Breast epithelium (tissue), 4 donors: Measurements from ENCODE around the gene FMO5. TPM values are rescaled to one million over a fixed set of nuclear protein-coding genes. Genes with fewer than 3 reads are reported as not detected.

Experiments
- DNase-seq, 2 donors: peaks; one replicate each; pipeline ENCODE4 v3.0.0-alpha.2; 2019; ENCODE audit warnings: low spot score in 2 of 2
- H3K27ac ChIP-seq, 2 donors: fragments of 200-600 bp; sonication (generic) in 1 of 2; one replicate each; pipeline ENCODE4 v1.5.1; 2016 to 2019; ENCODE audit warnings: mild to moderate bottlenecking in 1 of 2
- H3K27me3 ChIP-seq, 2 donors: fragments of 200-600 bp; sonication (generic) in 1 of 2; one replicate each; pipeline versions ENCODE4 v1.5.1 to v1.6.0; 2017 to 2019; ENCODE audit warnings: control low read depth in 1 of 2, mild to moderate bottlenecking in 1 of 2
- H3K36me3 ChIP-seq: fragments of 200-600 bp; one replicate; pipeline ENCODE4 v1.5.1; 2019
- H3K4me1 ChIP-seq, 2 donors: fragments of 200-600 bp; sonication (generic); one replicate each; pipeline ENCODE4 v1.5.1; 2016 to 2019; ENCODE audit warnings: control low read depth in 1 of 2
- H3K4me3 ChIP-seq, 3 donors: fragments of 200-600 bp; sonication (generic); 1 replicate in 2 of 3; 2 replicates in 1 of 3; pipeline ENCODE4 v1.5.1; 2016 to 2019; ENCODE audit warnings: mild to moderate bottlenecking in 3 of 3, moderate library complexity in 2 of 3
- H3K9me3 ChIP-seq, 2 donors: fragments of 200-600 bp; sonication (generic) in 1 of 2; one replicate each; pipeline ENCODE4 v1.5.1; 2016 to 2019; ENCODE audit warnings: control low read depth in 1 of 2
- CTCF ChIP-seq, 3 donors: fragments of 450-650 bp; IDR thresholded peaks; one replicate each; pipeline ENCODE4 v1.5.1; 2016 to 2017; ENCODE audit warnings: antibody characterized with exemption in 3 of 3, mild to moderate bottlenecking in 3 of 3, moderate library complexity in 3 of 3
- POLR2A ChIP-seq: fragments of 450-650 bp; IDR thresholded peaks from one replicate; pipeline ENCODE4 v1.6.1; 2016; ENCODE audit warnings: antibody characterized with exemption, mild to moderate bottlenecking, moderate library complexity
- POLR2AphosphoS5 ChIP-seq, 3 donors: sonication (generic); formaldehyde crosslinking; IDR thresholded peaks; one replicate each; pipeline ENCODE4 v1.6.1; 2017; ENCODE audit warnings: antibody characterized with exemption in 3 of 3
- intact Hi-C: fragments of 100-400 bp; cut with DNase I; formaldehyde crosslinking; loops from one replicate; pipeline ENCODE4 v1.15.1; 2023; ENCODE audit warnings: low total_unique reads
- total RNA-seq, 3 donors: library from RNA; depleted of rRNA; stranded (reverse); fragments of >200 nt; gene quantifications; one replicate each; pipeline ENCODE4 v1.1.0, GENCODE V29; 2016

The FMO5 gene
- total RNA-seq, 3 donors from 2014 or later: 7.8 to 32.6 (median 22.0) TPM

GRCh38 chr1:147185432-147185831 is 39.7 kb downstream of the FMO5 start:
- intact Hi-C loops: no loop called here
- no peaks in the 10 kb centered on the region for H3K4me1 ChIP-seq
- H3K27ac ChIP-seq: no peak overlapping the region
- no peak overlapping the region for H3K4me3 ChIP-seq
- DNase-seq: no peak
- no peaks in the 10 kb centered on the region for H3K27me3 ChIP-seq
- TF ChIP-seq POLR2AphosphoS5 (IDR thresholded peaks at IDR 0.05) (no peak), CTCF (IDR thresholded peaks at IDR 0.05) (no peak), POLR2A (no peak)
- H3K36me3 ChIP-seq: no peaks in the 10 kb centered on the region
- H3K9me3 ChIP-seq: no peaks in the 10 kb centered on the region

- Histone ChIP-seq H3K36me3 (no peaks in the 10 kb centered on the region), H3K9me3 (no peaks in the 10 kb centered on the region), H3K27ac (peak overlapping the region in 1 of 2 donors; percentile 56), H3K4me1 (peaks cover 0 to 7% of the 10 kb centered on the region in 2 donors), H3K27me3 (no peaks in the 10 kb centered on the region), H3K4me3 (peak overlapping the region in 2 of 3 donors; percentile 30 to 45)
- intact Hi-C loops: loop anchor here (10.0 kb wide), 1 partner anchor 67 kb away; the partner anchor contains the start of gene CHD1L
- no peak for DNase-seq
- no peak for TF ChIP-seq CTCF (IDR thresholded peaks at IDR 0.05)
- no peak for TF ChIP-seq POLR2A
- TF ChIP-seq POLR2AphosphoS5 (IDR thresholded peaks at IDR 0.05): no peak
Measured at GRCh38 chr1:147177611-147178380, 47.3 kb downstream of the FMO5 start.

- peak; percentile 92 to 95 for DNase-seq
- Histone ChIP-seq H3K9me3 (no peaks in the 10 kb centered on the region), H3K27ac (peak within 1 kb of the TSS; percentile 85 to 94), H3K4me3 (peak within 1 kb of the TSS; percentile 84 to 98 (median 95)), H3K36me3 (no peaks in the 10 kb centered on the region), H3K27me3 (no peaks in the 10 kb centered on the region), H3K4me1 (peaks cover 0 to 15% of the 10 kb centered on the region in 2 donors)
- intact Hi-C loops: loop anchor here (10.0 kb wide), 1 partner anchor 72 kb away; the partner anchor contains the start of gene CHD1L
- no peak for TF ChIP-seq POLR2A
- TF ChIP-seq POLR2AphosphoS5 (IDR thresholded peaks at IDR 0.05): peak in 2 of 3 donors; percentile 72 to 75
- peak; percentile 74 to 94 (median 83) for TF ChIP-seq CTCF (IDR thresholded peaks at IDR 0.05)
Measured at GRCh38 chr1:147172168-147173016, 52.7 kb downstream of the FMO5 start, which contains the start of gene PRKAB2. Gene PRKAB2 (minus strand): TSS chr1:147172470. CDS start chr1:147172144, 326 bp downstream.

- H3K4me1 ChIP-seq: peaks cover 0 to 15% of the 10 kb centered on the region in 2 donors
- intact Hi-C loops: loop anchor here (10.0 kb wide), 1 partner anchor 73 kb away; the partner anchor contains the start of gene CHD1L
- peak in 1 of 2 donors; percentile 24 for DNase-seq
- H3K4me3 ChIP-seq: peak overlapping the region; percentile 84 to 98 (median 95)
- no peaks in the 10 kb centered on the region for H3K36me3 ChIP-seq
- no peak for TF ChIP-seq POLR2AphosphoS5 (IDR thresholded peaks at IDR 0.05)
- no peak for TF ChIP-seq CTCF (IDR thresholded peaks at IDR 0.05)
- TF ChIP-seq POLR2A: no peak
- no peaks in the 10 kb centered on the region for H3K27me3 ChIP-seq
- peak overlapping the region; percentile 85 to 94 for H3K27ac ChIP-seq
- no peaks in the 10 kb centered on the region for H3K9me3 ChIP-seq
Measured at GRCh38 chr1:147171399-147172167, 53.6 kb downstream of the FMO5 start.
